Left cardiac atrium (tissue), 4 donors: ENCODE measurements around the gene PLEKHA7. TPM values are rescaled to one million over a fixed set of nuclear protein-coding genes. Genes with fewer than 3 reads are reported as not detected.

Experiments used
- ATAC-seq, 2 donors: fragments of 200-7000 bp; cut with Tn5 transposase; one replicate each; pipeline ENCODE4 v1.9.1; 2020; ENCODE audit warnings: mild to moderate bottlenecking in 2 of 2, moderate library complexity in 2 of 2
- DNase-seq: peaks from one replicate; pipeline ENCODE4 v3.0.0-alpha.2; 2020
- intact Hi-C, 2 donors: fragments of 100-400 bp; cut with DNase I; formaldehyde crosslinking; loops; one replicate each; pipeline versions ENCODE4 v1.14.1 to v1.15.1; 2022 to 2023
- total RNA-seq, 2 donors: library from RNA; stranded (reverse); fragmentation: NEBNext Ultra II Directional; extraction: Animal tissue kit (Norgen Biotek cat#: 25700); gene quantifications; one replicate each; pipeline ENCODE4 v1.2.1, GENCODE V29; 2021
- donor health status: DM: no; HTN: yes; CAD: no.
- donor health status: DM: no; HTN: yes; CAD: no; lungs with severe emphysema.
- donor health status: DM: yes; HTN: yes; CAD: no.
- donor health status: Dilated cardiomyopathy.

PLEKHA7 gene
- total RNA-seq, 2 donors from 2014 or later: 23.6 to 31.1 TPM

DNA sequence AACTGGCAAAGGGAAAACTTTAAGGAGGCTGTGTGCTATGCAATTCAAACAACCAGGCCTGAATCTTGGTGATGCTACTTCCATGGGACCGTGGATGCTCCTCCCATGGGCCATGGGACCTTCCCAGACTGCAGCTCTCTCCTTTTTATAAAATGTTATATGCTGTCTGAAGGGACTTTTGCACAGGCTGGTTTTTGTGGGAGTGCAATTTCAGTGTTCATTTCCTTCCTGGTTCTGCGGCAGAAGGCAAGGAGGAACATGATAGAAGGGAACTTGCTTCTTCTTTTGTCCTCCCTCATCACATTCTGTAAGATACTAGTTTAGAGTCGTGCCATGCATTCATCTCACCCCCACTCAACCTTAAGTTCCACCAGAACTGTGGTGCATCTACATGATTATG, 206.9 kb downstream of the PLEKHA7 start:
- DNase-seq (no peak), ATAC-seq (peak in 1 of 2 donors; percentile 9)
- intact Hi-C loops: no loop called here

- ATAC-seq (peak in 1 of 2 donors; percentile 10), DNase-seq (peak; percentile 49)
- intact Hi-C loops: no loop called here
These were observed 207.4 kb downstream of the PLEKHA7 start for GRCh38 chr11:16806791-16807190.

DNA sequence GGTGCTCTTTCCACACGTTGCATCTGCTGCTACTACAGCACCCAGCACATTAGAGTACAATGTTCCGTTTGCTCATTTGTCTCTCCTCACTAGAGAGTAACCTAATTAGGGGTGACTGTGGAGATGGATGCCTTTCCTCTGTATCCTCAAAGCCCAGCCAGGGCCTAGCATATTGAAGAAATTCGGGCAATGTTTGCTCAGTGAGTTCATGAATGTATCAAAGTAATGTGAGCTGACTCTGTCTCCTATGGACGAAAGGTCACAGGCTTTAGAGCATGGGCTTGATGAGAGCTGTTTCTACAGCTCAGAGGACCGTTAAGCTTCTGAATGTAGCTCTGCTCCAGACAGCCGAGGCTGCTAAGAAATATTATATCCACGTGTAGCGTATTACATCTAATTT, 208.3 kb downstream of the PLEKHA7 start:
- intact Hi-C loops: no loop called here
- DNase-seq (no peak), ATAC-seq (no peak)

DNA sequence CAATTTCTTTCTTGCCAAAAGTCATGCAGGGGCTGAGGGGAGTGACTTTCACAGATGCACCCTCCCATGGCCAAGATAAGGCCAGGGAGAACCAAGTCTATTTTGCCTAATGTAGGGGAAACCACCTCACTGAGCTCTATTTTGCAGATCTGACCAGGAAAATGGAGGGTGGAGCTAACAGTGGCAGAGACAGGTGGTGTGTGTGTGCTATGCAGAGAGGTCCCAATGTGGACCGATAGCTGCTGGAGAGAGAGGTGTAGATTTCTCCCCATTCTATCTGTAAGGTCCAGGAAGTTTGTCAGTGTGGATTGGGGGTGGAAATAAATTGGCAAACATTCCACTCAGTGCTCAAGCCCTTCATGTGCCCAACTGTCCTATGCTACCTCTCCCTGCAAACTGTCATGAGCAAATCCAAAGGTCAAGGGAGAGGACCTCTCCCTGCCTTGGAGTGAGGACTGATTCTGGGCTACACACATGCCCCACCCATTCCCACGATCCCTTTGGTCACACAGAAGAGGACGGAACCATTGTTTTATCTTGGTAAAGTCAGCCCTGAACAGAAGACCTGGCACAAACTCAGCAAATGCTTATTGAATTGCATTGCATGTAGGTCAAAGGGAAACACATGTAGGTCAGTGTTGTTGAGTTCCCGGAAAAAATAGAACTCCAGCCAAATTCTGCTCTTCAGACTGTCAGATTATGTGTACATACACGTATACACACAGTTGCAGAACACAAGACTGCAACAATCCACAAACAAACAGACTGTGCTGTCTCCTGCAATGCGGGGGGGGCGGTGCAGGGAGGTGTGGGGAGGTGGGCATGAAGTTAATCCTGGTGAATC, 209.9 kb downstream of the PLEKHA7 start:
- intact Hi-C loops: no loop called here
- DNase-seq: no peak

DNA sequence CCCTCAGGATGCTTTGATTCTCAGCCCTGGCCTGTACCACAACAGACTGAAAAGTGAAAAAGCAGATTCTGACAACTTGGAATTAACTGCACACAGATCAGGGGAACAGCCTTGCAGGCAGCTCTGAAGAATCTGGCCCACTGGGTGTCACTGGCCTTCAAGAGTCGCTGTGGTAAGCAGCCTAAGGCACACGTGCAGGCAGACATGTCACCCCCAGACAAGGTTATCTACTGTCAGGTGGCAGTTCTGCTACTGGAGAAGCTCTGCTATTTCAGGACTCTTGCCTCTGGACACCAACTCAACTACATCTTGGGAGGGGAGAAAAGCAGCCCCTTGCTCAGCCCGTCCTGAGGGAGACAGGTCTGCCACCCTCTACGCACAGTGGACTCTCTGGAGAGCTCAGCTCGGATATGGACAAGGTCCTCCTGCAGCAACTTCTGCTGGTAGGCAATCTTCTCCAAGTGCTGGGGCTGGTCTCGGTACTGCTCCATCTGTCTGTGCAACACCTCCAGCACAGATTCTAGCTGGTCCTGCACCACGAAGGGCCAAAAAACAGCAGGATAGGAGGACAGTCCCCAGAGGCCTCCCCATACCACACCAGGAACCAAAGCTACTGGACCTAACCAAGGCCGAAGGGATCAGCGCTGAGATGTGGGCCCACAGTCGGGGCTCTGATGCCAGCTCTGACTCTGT, 212.8 kb downstream of the PLEKHA7 start:
- DNase-seq (no peak), ATAC-seq (no peak)
- intact Hi-C loops: no loop called here

More for the DNA sequence above, 209.9 kb downstream of the PLEKHA7 start:
- ATAC-seq: peak; percentile 41 to 47

DNA sequence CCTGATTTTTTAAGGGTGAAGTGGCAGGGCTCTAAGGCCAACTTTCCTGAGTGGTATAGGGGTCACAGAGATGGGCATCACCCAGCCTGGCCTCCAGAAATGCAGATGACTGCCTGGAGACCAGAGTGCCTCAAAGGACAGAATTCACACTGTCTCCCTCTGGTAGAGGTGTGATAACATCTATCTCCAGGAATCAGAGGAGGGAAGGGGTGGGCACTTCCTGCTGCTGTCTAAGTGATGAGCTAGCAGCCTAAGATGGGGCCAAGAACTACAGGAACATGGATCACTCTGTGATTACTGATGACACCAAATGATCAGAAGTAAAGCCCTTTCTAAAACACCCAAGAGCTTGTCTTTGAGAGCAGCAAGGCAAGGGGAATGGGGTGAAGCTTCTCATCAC, 213.8 kb downstream of the PLEKHA7 start:
- no peak for ATAC-seq
- intact Hi-C loops: no loop called here

DNA sequence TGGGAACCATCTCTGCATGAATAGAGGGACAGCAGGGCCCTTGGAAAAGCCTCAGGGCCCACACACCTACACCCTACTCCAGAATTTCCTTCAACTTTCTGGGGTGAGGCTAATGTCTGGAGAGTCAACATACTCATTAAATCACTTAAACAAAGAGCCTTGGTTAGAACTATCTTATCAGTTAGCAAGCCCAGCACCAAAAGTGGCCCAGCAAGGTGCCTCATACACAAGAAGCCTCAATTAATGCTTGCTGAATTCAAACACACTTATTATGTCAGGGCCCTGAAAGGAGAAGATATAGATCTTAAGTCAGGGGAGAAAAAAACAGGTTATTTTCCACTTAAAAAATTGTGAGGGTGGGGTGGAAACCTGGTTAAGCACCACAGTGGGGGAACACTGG, 214.3 kb downstream of the PLEKHA7 start:
- DNase-seq (no peak), ATAC-seq (no peak)
- intact Hi-C loops: no loop called here

More for the DNA sequence above, 213.8 kb downstream of the PLEKHA7 start:
- no peak for DNase-seq

- DNase-seq: no peak
- intact Hi-C loops: no loop called here
- ATAC-seq: no peak
These were observed 215.0 kb downstream of the PLEKHA7 start for GRCh38 chr11:16799221-16799620.

GRCh38 chr11:16797776-16798175, 216.4 kb downstream of the PLEKHA7 start:
- no peak for DNase-seq
- intact Hi-C loops: no loop called here
- no peak for ATAC-seq

DNA sequence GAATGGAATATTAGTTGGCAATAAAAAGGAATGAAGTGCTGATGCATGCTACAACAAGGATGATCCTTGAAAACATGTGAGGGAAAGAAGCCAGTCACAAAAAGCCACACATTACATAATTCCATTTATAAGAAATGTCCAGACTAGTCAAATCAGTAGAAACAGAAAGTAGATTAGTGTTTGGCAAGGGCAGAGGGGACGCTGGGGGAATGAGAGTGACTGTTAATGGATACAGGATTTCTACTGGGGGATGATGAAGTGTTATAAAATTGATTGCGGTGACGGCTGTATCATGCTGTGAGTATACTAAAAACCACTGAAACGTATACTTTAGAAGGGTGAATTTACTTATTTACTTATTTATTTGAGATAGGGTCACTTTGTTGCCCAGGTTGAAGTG, 217.9 kb downstream of the PLEKHA7 start:
- DNase-seq (no peak), ATAC-seq (no peak)
- intact Hi-C loops: no loop called here

DNA sequence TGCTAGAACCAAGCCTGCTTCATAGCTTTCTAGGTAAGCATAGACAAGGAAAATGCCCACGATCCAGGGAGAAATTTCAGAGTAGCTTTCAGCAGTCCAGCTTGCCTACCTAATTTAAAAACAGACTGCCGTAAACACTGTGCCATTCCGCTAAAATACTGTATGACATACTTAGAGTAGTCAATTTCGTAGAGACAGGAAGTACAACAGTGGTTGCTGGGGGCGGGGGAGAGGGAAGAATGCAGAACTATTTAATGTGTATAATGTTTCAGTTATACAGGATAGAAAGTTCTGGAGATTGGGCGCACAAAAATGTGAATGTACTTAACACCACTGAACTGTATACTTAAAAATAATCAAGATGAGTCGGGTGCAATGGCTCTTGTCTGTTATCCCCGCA, 219.1 kb downstream of the PLEKHA7 start:
- DNase-seq (no peak), ATAC-seq (no peak)
- intact Hi-C loops: no loop called here

GRCh38 chr11:16794047-16794818, 220.0 kb downstream of the PLEKHA7 start:
- intact Hi-C loops: no loop called here
- ATAC-seq (no peak), DNase-seq (no peak)

DNA sequence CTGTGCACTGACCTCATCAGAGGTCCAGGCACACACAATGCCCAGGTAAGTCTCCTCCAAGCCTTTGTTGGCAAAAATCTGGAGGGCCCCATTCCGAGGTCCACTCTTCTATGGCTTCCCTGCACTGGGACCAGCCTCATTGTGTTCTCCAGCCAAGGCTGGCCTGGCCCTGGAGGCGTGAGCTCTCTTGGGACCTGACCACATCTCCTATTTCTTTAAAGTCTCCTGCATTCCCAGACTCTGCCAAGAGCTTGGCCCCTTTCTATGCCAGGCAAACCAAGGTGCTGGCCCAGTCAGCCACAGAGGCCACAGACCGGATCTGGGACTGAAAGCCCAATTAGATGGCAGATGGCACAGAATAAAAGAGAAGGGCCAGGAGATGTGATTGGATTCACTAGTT, 220.7 kb downstream of the PLEKHA7 start:
- ATAC-seq (no peak), DNase-seq (no peak)
- intact Hi-C loops: no loop called here

DNA sequence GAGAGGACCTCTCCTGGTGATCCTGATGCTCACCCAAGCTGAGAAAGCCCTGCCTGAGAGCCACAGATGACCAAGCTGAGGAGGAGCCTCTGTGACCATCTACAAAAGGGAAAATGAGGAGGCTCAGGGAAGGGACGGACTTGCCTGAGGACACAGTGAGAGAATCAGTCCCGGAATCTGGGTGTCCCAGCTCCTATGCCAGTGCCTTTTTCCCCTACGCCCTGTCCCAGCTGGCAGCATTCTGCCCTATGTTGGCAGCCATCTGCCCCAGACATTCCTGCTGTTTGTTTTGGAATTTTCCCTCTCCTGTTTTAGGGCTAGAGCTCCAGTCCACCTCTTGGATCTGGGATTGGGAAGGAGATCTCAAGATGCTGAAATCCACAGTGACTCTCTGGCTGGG, 221.2 kb downstream of the PLEKHA7 start:
- intact Hi-C loops: no loop called here
- DNase-seq: no peak

GRCh38 chr11:16792426-16792825, 221.8 kb downstream of the PLEKHA7 start:
- no peak for ATAC-seq
- intact Hi-C loops: no loop called here
- no peak for DNase-seq

More for the DNA sequence above, 221.2 kb downstream of the PLEKHA7 start:
- no peak for ATAC-seq

DNA sequence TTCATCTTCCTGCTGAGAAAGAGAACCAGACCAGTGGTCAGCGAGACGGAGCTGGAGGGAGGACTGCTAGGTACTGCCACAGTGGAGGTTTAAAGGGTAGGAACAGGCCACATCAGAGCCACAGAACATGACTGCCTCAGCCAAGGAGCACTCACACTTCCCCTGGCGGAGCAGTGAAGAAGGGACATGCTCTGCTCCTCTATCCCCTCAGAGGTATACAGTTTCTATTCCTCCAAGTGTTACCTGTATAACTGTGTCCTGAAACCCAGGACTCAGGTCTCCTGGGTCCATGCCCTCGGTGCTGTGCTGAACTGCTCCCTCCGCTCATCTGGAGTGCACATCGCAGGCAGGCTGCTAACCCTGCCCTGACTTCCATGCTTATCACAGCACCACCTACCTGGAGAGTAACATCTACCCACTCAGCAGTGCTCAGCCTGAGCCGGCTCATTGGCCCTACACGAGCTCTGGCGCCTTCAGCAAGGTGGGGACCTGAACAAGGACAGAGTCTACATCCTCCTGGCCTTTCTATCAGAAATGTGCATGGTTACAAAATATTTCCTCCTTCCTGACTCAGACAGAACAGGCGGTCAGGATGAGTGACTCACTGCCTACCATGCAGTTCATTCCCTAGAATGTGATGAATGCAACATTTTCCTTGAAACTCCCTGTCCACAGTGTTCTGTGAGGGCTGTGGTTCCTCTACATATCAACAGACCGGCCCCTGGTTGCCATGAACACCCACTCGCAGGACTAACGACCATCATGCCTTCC, 222.8 kb downstream of the PLEKHA7 start:
- ATAC-seq (peak; percentile 45 to 93), DNase-seq (peak; percentile 60)
- intact Hi-C loops: no loop called here

- DNase-seq: no peak
- no peak for ATAC-seq
- intact Hi-C loops: no loop called here
These were observed 223.6 kb downstream of the PLEKHA7 start for GRCh38 chr11:16790486-16791190.
